HG03378 (cell line): ENCODE results near the gene DPF3.

Experiments
- ATAC-seq: cut with Tn5 transposase; IDR thresholded peaks from one replicate; pipeline ENCODE4 v1.9.1; 2021; ENCODE audit warnings: mild to moderate bottlenecking, moderate library complexity; ENCODE audit not compliant: unreplicated experiment

The DPF3 gene

DNA sequence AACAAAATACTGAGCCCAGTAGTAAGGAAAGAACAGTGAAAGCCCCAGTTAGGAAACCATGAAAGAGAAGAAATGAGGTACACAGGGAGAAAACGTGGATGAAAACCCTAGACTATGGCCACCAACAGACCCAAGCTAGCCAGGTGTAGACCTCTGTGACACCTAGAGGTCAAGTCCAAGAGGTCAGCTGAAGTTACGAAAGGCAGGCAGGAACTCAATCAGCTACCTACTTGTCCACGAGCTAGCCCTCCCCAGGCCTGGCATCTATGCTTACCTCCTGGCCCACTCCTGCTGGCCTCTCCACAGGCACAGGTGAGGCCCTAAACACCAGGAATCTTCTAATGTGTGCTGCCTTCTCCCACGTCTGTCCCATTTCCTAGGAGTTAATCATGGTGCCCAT is 48.7 kb downstream of the DPF3 start:
- no peak for ATAC-seq

DNA sequence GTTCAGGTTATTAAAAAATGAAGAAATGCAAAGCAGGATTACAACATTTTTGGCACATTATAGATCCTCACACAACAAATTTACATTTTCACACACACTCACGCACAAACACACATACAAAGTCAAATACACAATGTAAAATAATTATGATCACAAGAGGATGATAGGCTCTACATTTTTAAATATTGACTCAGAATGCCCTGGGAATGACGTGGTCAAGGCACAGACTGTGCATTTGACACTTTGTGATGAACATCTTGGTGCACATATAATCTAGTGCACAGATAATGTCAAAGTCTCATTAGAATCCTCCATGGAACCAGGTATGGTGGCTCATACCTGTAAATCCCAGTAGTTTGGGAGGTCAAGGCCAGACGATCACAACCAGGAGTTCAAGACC is 49.4 kb downstream of the DPF3 start:
- no peak for ATAC-seq

DNA sequence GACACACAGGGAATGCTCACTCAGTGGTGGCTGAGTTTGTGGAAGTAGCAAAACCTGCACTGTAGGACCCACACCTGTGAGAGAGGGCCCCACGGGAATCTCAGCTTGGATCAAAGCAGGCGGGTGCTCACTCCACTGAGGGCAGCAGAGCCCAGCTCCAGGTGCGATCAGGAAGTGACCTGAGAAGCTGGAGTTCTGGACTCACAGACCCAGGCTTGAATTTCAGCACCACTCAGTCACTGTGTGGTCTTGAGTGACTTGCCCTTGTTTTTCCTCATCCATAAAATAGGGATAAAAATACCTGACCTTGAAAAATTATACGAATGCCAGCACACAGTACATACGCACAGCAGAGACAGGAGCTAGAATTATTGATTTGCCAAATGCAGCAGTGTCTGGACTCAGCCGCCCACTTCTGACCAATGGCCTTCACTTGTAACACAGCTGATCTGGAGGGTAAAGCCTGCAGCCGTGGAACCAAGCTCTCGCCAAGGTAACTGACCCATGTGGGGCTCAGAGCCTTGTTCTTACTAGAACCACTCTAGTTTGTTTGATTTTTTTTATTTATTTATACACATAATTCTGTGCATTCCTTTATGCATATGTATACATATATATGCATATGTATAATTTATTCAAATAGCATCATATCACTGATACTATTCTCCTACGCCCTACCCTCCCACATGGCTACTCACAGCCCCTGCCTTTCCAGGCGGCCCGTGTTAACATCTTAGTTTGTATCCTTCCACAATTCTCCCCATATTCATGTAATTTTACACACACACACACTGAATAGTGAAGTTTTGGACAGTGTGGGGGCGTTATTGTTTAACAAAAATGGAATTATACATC is 53.9 kb downstream of the DPF3 start:
- no peak for ATAC-seq

DNA sequence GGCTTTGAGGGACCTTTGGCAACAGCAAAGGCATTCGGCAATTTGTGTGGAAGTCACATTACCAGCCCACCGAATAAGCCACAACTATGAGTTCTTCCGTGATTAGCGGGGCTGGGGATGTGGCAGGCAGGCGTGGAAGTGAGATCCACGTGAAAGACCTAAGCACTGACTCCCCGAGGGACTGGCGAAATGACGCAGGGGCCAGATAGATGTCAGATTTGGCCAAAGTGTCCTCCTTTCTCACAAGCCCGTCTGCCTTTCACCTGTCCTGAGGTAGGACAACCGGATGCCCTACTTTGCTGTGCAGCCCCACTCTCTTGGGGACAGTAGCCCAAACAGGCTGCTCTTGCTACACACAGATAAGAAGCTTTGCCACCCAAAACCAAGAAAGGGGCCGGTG is 54.5 kb downstream of the DPF3 start:
- no peak for ATAC-seq

DNA sequence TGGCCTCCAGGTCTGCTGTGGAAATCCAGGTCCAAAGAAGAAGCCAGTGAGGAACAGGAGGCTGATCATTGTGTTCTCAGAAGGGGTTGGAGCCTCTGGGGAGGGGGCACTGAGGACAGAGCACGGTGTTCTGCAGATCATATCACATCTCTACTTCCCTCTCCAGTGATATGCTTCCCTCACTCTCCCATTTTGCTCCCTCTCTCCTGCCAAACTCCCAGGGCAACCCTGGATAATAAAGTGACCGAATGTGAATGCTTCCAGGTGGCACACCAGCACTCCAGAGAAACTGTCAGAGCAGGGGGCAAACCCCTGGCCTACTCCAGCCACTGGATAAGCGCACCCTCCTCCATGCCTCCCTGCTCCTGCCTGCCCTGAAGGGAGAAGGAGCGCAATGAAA is 57.8 kb downstream of the DPF3 start:
- no peak for ATAC-seq

DNA sequence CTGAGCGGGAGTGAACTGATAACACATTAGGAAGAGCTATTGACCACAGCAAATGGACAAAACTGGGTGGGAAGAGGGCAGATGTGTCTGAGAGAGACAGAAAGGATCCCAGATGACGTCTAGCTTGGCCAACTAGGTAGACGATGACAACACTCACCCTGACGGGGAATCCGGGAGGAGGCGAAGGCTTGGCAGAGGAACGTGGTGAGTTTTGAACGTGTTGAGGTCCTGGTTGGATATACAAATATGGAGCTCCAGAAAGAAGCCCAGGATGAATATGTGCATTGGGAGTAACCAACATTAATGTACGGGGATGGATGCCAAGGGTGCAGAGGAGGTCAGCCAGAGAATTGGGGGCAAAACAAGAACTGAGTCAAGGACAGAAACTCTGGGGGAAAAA is 60.7 kb downstream of the DPF3 start:
- ATAC-seq, result no peak

DNA sequence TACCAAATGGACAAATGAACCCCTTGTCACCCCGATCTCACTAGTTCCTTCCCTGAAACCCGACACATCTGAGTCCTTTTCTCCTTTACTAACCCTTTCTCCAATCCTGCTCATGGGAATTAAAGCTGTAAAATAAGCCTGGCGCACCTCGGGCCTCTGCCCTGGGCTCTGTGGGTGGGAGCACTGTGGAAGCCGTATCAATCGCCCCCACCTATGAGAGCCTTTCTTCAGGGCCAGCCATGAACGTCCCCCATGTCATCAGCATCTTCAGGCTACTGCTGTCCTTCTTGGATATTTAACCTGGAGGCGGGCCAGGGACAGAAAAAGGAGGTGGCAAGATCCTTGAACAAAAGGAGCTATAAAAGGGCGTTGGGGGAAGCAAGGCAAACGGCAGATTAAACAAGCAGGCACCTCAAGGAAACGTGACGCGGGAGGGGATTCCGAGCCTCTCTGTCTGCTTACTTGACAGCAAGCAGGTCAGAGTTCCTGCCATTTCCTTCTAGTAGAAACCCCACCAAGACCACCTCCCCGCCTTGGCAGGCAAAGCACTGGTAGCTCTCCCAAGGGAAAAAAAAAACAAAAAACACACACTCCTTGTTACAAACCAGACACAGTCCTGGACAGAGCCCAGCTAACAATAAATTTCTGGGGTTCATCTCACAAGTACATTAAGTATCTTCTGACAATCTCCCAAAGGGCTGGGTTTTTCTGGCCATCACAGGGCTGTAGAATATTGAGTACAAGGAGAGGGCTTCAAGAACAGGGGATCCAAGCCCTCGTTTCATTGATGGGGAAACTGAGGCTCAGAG is 62.9 kb downstream of the DPF3 start:
- ATAC-seq, result no peak

DNA sequence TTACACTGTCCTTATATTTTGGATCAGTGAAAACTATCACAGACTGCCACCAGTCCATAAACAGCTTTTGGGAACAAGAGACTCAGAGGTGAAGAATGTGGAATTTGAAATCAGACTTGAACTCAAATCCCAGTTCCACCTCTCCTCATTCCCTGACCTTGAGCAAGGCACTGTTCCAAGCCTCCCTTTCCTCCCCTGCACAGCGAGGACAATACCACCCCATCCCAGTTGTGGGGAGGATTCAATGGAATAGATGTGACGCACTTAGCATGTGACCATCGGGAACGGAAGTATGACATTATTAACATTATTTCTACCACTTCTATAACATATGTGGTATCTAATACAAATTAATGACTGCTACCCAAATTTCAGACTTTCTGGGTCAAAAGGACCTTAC is 63.5 kb downstream of the DPF3 start:
- no peak for ATAC-seq

DNA sequence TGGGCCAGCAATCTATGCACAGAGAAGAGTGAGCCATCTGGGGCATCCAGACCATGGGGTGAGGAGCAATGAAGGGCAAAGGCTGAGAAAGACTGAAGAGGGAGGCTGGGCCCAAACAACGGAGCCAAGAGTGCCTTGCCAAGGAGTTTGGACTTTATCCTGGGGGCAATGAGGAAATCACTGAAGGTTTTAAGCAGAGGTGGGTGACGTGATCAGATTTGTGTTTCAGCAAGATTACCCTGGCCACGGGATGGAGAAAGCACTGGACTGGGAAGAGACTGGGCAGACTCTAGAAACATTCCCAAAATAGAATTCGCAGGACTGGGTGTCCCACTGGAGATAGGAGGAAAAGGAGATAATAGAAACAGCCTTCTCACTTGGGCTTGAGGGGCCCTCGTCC is 65.3 kb downstream of the DPF3 start:
- ATAC-seq, result no peak

DNA sequence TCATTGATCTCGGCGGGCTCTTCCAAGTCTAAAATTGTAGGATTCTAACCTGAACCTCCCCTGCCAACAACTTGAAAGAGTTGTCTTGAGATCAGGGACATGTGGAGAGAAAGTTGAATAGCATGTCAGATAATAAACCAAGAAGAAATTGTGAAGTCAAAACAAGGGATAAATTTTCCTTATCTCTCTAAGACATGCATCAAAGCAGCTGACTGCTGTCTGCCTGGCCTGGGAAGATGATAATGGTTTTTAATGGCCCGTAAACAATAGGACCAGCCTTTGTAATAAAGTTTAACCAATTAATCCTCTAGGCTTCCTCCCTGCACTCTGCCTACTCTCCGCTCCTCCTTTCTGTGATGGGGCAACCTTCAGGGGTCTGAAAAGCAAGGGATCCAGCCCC is 67.9 kb downstream of the DPF3 start:
- no peak for ATAC-seq

DNA sequence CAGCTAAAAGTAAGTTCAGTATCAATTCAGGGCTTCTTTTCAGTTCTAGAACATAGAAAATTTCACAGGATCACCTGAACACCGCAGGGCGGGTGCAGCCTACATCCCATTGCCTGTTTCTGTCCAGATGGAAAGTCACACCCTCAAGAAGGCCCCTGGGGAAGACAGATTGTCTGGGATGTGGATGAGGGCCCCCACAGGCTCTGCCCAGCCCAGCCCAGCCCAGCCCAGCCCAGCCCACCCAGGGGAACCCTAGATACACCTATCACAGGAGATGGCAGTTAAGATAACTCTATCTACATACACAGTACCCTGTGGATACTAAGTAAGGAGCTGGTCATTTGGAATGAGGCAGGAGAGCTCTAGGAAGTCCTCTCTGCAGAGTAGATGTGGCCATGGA is 68.4 kb downstream of the DPF3 start:
- ATAC-seq, result no peak

DNA sequence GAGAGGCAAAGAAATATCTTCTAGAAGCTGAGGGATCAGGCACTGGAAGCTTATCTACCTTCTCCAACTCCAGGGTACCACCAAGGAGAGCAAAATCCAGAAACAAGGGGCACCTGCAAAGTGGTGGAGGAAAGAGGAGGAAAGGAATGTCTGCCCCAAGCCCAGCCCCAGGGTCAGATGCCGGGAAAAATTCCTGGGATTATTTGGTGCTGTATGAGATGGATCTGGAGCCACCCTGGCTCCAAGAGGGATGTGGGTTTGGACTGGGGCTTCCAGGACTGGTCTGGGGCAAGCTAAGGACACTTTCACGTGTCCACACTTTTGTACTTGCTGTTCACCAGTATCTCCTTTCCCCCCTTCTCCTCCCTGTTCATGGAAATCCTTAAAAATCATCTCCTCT is 69.8 kb downstream of the DPF3 start:
- no peak for ATAC-seq

DNA sequence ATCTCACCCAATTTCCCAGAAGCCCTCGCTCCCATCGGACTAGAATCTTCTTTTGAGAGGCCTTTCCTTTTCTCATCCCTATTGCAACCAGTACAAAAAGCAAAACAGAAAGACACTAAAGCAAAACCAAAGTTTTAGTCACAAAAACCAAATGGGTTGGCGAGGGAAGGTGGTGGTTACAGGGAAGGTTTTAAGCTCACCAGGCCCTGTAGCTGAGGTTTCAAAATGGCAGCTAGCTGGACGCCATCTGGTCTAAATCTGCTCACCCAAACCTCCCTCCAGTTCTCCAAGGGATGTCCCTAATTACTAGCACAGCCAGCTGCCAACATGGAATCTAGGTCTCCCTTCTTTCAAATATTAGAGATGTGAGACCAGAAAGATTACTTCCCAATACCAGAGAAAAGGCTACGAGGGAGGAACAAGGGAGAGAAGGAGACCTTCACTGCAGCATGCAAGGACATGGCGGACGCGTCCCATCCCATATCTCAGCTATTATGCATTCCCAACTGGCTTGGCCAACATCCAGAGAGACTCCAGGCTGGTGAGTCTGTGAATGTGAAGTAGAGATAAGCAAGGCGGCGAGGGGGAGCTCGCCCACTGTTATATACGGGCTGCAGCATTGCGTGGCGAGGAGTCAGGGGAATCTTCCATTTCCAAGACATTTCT is 70.8 kb downstream of the DPF3 start:
- ATAC-seq, result no peak

DNA sequence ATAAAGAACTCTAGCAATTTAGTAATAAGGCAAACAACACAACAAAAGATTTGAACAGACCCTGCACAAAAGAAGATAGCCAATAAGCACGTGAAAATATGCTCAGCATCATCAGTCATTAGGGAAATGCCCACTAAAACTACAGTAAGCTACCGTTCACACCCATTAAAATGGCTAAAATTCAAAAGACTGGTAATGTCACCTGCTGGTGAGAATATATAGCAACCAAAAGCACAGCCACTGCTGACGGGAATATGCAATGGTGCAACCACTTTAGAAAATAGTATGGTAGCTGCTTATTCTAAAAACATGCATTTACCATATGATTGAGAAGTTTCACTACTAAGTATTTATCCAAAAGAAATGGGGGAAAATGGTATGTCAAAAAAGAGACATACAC is 74.9 kb downstream of the DPF3 start:
- ATAC-seq, result no peak

DNA sequence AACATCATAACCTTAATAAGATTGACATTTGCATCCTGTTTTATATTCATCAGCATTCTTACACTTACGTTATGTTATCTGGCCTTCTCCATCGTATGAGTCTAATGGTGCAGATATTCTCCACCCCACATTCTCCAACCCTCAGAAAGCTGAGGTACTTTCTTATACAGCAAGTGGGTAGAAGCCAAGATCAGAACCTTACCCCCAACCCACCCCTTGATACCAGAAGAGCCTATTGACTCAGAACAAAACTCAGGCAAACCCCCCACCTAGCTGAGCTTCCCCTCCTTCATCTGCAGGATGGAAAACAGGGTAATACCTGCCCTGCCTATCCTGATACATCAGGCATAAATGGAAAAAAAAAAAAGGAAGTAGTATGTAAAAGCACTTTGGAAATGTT is 77.6 kb downstream of the DPF3 start:
- ATAC-seq, result no peak

DNA sequence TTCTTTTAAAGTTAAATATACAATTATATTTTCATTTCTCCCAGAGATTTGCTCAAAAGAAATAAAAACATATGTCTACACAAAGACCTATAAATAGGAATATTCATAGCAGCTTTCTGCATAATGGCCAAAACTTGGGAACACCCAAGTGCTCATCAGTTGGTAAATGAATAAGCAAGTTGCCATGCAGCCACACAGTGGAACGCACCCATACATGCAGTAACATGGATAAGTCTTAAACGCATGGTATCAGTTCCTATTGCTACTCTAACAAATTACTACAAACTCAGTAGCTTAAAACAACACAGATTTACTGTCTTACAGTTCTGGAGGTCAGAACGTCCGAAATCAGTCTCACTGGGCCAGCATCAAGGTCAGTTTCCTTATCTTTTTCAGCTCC is 78.5 kb downstream of the DPF3 start:
- no peak for ATAC-seq

DNA sequence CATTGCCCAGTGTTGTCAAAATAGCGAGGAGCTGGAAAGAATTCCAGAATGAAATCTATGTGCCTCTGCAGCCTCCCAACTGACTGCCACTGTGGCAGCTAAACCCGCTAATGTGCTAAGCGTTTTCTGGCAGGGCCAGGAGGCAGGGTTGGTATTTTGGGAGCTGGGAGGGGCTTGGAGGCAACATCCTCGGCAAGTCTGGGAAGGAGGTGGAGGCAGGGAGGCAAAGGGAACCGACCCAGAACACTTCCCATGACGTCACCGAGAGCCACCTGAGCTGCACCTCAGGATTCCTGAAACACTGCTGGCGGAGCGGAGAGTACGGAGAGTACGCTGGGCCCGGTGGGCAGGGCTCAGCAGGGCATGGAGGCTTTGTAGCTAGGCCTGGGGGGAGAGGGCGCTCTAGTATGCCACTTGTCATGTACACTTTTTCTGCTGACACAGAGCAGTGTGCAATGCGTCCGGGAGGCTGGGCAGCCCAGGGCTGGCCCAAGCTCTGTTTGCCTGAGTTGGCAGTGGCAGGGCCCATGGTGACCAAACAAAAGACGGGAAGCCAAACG is 81.5 kb downstream of the DPF3 start:
- no peak for ATAC-seq

DNA sequence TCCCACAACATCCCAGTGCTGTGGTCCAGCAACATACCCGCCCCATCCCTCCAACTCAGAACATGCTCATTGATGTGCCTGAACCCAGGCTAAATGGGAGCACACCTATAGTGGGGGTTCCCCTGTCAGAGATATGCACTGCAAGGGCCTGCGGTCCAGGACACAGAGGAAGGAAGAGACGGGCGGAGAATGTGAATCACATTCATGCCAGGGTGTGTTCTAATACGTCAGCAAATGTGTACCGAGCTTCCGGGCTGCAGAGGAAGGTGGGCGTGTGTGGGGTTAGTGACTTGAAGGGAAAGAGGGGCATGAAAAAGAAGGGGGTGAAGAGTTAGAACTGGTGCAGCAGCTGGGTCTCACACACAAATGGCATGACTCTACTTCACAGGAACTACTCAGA is 83.7 kb downstream of the DPF3 start:
- no peak for ATAC-seq

DNA sequence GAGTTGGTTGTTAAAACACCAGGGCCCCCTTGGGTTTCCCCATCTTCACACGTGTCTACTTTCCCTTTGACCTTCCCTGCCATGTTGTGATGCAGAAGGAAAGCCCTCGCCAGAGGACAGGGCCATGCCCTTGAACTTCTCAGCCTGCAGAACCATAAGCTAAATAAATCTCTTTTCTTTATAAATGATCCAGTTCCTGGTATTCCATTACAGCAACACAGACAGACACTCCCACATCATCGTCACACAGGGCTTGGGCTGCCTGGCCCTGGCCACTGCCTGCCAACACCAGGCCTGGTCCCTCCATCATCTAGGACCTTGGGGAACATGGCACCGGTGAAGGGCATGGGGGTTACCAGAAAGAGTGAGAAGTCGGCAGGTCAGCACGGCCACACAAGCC is 84.8 kb downstream of the DPF3 start:
- no peak for ATAC-seq

DNA sequence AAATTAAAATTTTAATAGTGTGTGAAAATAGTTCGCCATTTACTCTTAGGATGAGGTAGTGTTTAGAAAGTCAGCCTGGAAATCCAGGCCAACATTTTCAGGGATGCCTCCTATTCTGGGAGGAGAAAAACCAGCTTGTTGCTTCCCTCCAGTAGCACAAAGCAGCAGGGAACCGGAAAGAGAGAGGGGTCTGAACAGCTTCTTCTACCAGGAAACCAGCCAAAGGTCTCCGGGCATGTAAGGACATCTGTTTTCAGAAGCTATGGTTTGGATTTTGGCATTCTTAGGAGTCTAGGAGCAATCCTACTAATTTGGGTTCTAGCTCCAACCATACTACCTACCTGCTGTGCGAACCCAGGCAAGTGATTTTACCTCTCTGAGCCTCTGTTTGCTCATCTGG is 85.3 kb downstream of the DPF3 start:
- ATAC-seq, result no peak

DNA sequence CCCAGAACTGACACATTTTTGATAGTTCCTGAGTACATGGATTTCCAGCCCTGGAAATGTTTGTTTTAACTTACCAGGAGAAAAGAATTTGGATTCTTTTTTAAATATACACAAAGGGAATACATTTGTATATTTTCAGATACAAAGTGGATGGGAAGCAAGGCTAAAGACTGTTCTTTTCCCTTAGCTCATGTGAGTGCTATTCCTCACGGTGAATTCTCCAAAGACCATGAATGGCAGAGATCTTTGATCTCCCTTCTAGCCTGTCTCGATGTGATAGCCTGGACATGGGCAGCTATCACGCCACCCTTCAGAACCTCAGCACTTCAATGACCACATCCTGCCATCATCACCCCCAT is 91.3 kb downstream of the DPF3 start:
- ATAC-seq, result no peak
